ENCODE results near the gene RBBP8NL.
"Not testable (repeated sequence)": the region's sequence is repeated elsewhere in the genome, so short reads cannot be mapped to it uniquely, and the experiment has no call there.

RBBP8NL gene

DNA sequence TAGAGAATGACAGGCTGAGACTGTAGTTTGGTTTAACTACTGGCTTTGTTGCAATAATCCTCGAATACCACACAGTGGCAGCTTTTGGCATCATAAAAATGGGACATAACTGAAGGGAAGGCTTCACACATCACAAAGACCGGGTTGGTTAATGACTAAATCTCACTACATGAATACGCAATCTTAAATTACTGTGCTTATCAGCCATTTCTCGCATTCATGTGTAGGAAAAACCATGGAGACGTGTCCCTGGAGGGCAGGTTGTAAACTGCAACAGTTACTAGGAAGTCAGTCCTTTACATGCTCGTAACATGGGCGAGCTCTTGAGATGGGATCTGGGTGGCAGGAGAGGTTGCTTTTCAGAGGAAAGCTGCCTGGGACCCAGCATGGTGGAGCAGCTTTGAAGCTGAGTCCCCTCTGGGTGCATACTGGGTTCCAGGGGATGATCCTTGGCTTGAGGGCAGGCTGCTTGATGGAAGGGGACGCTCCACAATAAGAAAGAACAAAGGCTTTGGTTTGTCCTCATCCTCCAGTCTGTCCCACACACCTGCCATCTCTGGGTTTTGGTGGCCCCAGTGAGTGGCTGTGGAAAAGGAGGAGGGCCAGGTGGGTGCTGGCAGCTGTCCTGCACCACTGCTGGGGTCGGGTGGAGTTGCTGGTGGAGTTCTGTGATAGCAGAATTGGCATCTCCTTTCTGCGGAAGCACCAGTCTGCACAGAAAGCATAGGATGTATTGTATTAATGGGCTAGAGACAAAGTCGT, 38.3 kb downstream of the RBBP8NL start:
- DNase-seq: no peak

DNA sequence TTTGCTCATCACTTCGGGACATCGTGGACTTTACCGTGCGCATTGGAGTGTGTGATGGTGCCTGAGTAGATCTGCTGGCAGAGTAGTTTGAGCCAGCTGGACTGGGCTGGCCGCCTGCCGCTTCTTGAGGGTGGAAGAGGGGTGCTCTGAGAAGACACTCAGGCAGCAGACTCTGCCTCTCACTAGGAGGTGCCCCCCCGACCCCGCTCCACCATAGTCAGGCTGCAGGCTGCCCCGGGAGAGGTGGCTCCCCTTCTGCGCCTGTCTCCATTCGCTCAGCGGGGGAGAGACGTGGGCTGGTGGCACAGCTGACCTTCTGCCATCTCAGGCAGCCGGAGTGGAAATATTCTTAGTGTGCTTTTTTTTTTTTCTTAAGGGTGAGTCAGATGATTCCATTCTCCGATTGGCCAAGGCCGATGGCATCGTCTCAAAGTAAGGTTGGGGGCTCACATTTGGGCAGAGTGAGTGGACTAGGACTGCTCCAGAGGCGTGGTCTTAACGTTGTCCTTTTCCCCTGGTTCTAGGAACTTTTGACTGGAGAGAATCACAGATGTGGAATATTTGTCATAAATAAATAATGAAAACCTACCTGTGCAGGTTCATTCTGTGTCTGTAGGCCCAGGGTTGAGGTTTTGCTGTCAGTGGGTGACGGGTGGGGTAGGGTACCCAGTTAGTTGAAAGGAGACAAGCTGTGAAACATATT, 39.3 kb downstream of the RBBP8NL start:
- no peak for DNase-seq

GRCh38 chr20:62387219-62387913, 40.0 kb downstream of the RBBP8NL start:
- no peak for DNase-seq

- peak; percentile 70 for DNase-seq
Measured at GRCh38 chr20:62386383-62387218, 40.7 kb downstream of the RBBP8NL start, which contains the start of gene RPS21. RPS21 (plus strand) TSS chr20:62387103; CDS start chr20:62387339, 236 bp downstream.

DNA sequence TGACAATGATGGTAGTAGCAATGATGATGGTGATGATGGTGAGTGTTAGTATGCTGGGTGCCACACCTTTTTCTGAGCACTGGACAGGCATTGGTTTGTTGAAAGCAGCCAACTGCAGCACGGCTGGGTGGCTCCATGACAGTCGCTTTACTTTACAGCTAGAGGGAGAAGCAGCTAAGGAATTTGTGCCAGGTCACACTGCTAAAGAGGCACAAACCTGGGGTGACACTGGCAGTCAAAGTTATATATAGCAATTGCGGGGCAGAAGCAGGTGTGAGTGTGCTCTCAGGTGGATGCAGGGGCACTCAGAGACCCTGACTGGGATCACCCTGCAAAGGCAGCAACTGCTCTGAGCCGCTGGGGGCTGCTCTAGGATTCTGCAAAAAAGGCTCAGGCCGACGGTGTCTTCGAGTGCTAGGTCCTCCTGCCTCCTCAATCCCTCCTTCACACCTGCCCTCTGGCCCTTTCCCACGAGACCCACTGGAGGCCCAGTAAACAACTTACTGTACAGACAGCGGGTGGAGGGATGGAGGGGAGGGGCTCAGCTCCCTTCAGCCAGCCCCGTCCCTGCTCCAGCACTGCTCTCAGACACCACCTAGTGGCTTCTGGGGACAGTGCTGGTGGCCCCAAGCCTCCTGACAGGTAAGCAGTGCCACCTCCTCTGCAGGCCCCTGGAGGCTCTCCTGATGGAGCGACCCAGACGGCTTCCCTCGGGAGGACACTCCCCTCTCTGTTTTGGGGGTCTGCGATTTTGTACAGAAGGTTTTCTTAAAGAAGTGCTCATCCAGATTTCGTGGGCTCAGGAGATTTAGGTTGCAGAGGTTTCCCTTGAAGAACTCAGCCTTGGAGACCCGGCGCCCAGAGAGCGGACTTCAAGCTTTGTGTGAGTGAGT, 44.8 kb downstream of the RBBP8NL start:
- peak; percentile 54 for DNase-seq

- DNase-seq: no peak
Measured at GRCh38 chr20:62381842-62382241, 45.5 kb downstream of the RBBP8NL start.

- no peak for DNase-seq
Measured at GRCh38 chr20:62381202-62381797, 46.0 kb downstream of the RBBP8NL start.

DNA sequence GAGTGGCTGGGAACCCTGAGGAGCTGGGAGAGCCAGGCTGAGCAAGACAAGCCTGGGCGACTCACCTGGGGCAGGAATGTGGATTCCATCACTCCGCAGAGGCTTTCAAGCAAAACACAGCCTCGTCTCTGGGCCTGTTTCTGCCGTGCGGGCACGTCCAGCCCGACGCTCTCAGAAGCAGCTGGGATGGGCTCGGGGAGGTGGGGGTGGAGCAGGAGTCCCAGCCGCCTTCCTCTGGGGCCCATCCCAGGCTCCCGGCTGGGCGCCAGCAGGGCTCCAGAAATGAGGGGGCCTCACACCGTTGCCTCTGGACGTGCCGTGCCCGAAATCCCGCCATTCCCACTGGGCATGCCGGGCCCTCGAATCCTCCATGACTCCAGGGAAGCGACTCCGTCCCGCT, 49.1 kb downstream of the RBBP8NL start:
- no peak for DNase-seq

DNA sequence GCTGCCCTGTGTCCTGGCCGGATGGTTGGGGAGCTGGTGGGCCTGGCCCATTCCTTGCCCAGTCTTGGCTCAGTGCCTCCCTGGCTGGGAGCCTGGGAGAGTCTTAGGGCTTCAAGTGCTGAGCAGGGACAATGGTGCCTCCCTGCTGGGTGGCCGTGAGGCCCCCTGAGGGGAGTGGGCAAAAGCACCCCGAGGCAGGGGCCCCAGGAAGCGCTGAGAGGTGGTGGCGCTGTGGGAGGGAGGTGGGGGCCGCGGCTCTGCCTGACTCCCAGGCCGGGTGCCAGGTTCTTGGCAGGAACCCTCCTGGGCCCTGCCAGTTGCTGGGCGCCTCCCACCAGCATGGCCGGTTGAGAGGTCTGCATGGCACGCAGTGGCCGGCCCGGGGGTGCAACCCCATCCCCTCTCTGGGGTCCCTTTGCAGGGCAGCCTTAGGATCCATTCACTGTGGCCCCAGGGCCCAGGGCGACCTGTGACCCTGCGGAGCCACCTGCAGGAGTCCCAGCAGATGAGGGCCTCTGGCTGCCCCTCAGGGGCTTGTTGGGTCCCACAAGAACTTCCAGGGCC, 49.6 kb downstream of the RBBP8NL start:
- DNase-seq: peak; percentile 17

- no peak for DNase-seq
Measured at GRCh38 chr20:62377064-62377461, 50.3 kb downstream of the RBBP8NL start.

DNA sequence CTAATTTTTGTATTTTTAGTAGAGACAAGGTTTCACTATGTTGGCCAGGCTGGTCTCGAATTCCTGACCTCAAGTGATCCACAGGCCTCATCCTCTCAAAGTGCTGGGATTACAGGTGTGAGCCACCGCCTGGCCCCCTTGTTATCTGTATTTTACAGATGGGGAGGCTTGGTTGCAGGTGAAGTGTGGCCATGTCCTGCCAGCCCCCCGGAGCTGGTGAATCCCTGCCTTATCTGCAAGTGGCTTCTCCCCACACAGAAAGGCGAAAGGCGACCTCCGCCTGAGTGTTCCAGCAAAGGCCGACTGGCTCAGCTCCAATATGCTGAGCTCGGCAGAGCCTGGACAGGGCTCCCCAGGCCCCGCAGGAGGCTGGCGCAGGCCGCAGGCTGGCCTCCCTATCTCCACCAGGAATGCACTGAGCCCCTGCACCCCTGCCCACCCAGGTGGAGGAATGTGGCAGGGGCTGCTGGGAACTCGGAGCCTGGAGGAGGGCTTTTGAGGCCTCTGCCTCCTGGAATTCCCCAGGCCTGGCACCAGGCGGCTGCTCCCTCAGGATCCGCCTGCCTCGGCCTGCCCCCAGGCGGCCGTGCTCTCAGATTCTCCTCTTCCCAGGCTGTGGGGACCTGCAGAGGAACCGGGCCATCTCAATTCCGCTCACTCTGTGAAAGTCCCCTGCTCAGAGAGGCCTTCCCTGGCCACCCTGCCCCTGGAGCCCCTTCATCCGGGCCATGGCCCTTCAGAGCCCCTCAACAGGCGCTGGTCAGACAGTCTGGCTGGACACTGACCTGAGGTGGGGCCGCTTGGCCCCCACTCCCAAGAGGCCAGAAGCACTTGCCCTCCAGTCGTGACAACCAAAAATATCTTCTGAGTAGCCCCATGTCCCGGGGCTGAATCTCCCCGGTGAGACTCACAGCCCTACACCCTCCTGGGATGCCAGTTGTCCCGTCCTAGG, 51.0 kb downstream of the RBBP8NL start:
- no peak for DNase-seq

GRCh38 chr20:62374331-62375152, 52.8 kb downstream of the RBBP8NL start:
- no peak for DNase-seq

DNA sequence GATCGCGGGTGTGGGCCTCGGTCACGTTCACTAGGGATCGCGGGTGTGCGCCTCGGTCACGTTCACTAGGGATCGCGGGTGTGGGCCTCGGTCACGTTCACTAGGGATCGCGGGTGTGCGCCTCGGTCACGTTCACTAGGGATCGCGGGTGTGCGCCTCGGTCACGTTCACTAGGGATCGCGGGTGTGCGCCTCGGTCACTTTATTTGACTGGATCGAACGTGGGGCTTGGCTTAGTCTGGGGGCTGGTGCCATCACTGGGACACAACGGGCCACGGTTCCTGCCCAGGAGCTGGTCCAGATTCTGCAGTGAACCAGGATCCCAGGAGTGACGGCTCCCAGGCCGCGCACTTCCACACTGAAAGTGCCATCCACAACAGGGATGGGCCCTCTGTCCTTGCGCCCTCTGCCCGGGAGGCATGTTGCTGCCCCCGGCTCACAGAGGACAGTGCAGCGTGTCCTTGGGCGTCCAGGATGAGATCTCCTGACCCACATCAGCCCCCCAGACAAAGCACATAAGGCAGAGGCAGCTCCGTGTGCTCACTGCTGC, 53.6 kb downstream of the RBBP8NL start:
- DNase-seq: not testable (repeated sequence)

DNA sequence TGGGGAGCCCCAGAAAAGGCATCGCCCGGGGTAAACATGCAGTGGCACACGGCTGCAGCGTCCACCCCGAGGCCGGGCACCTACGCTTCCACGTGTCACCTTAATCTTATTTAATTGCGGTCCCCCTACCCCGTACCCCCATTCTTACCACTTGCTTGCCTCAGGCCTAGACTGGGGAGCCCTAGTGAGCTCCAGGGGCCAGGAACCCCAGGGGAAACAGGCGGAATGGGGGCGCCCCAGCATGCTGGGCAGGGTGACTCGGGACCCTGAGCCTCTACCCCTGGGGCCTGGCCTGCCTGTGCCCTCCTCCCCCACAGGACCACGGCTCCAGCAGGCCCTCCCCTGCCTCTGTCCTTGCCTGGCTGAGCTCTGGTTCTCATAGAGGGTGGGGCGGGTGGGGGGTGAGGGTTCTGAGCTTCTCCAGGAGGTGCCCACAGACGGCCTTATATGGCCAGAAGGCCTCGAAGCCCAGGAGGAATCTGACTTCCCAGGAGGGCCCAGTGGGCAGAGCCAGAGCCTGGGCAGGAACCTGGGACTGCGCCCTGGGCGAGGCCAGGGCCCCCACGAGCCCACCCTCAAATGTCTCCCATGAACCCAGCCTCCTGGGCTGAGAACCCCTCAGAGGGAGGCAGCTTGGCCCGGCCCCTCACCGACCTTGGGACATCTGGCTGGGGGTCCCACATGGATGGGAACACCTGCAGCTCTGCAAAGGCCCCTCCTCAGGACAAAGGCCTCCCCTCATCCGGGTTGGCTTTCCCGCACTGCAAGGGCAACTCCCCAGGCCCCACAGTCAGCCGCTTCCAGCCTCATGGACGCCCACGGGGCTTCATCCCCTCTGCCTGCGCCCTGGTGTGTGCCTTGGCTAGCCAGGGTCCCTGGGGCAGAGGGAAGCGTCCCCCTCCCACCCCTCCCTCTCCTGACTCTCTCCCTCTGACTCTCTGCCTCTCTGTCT, 55.0 kb downstream of the RBBP8NL start:
- DNase-seq: no peak

- DNase-seq: no peak
Measured at GRCh38 chr20:62371588-62372041, 55.7 kb downstream of the RBBP8NL start.

- DNase-seq: no peak
Measured at GRCh38 chr20:62370807-62371587, 56.3 kb downstream of the RBBP8NL start.
